ENCODE data around the gene PPP4R1. TPM values are rescaled to one million over a fixed set of nuclear protein-coding genes. Genes with fewer than 3 reads are reported as not detected.
A peak's percentile ranks its signal among the peaks of the same experiment; 100 is the strongest.

The PPP4R1 gene
- total RNA-seq, 1 experiment from 2014 or later, result 51.0 TPM

DNA sequence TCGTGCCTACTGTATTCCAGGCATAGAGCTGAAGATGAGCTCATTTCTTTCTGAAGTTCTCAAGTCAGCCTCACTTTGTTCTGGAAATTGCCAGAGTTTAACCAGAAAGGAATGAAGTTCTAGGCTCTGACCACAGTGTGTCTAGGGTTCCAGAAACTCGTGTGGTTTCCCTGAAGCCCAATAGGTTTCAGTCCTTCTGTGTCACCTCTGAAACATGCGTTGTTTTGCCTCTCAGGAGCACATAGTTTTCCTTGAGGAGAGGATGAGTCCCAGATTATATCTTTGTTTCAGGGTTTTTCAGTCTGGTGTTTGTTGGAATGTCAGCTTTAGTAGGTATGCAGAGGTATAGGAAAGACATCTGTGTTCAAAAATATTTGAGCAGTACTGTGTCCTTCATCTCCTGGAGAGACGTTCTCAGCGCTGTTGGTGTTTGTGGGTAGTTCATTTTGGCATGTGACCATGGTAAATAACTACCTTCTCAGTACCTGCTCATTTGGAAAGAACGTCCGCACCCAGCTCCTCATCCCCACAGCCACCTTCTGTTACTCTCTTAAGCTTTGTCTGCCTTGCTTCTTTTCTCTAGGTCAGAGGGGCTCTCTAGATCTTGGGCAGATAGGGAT, 82.5 kb downstream of the PPP4R1 start:
- in situ Hi-C loops (cut with HindIII; ENCODE audit: low pct_unique_long_range_greater_than_20kb, low sequenced_read_pairs), result no loop called here
- no peak for DNase-seq (ENCODE audit: low read depth)

DNA sequence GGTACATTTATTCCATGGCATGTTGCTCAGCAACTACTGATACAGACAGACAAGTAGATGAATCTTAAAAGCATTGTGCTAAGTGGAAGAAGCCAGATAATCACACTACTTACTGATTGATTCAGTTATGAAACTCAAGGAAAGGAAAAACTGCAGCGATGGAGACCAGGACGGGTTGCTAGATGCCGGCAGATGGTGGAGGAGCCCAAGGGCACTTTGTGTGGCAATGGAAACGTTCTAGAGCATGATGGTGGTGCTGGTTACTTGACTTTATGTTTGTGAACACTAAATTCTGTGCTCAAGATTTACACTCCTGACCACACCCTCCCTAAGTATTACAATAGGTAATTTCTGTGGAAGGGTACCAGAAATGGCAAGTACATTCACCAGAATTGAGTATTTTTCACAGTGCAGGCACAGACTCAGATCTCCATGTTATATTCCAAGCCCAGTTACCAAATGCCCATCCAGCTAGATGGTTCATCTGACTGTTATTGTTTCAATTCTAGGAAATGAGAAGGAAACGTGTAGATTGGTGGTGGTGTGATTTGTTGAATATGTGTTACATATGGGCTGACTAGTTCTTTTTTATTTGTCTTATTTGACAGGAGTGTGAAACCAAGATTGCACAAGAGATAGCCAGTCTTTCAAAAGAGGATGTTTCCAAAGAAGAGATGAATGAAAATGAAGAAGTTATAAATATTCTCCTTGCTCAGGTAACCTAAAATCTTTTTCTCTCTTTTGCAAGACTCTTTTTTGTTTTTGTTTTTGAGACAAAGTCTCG, 83.9 kb downstream of the PPP4R1 start:
- in situ Hi-C loops (cut with HindIII; ENCODE audit: low pct_unique_long_range_greater_than_20kb, low sequenced_read_pairs), result no loop called here

DNA sequence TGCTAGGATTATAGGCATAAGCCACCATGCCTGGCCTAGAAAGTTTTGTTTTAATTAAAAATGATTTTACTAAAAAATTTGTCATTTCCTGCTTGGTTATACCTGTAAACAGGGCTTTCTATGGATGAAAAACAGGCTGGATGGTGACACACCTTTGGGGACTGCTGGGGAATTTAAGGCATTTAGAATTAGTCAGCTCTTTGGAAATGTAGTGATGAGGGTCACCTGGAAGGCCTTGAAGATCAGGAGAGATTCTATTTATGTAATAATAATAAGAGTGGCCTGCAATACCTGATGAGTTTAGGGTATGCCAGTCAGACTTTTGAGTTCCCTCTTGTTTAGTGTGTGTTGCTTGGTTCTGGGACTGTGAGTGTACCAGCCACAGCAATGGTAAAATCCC, 87.9 kb downstream of the PPP4R1 start:
- no peak for DNase-seq (ENCODE audit: low read depth)
- in situ Hi-C loops (cut with HindIII; ENCODE audit: low pct_unique_long_range_greater_than_20kb, low sequenced_read_pairs), result no loop called here

More for the DNA sequence above, 83.9 kb downstream of the PPP4R1 start:
- no peak for DNase-seq (ENCODE audit: low read depth)

- no peak for DNase-seq (ENCODE audit: low read depth)
- in situ Hi-C loops (cut with HindIII; ENCODE audit: low pct_unique_long_range_greater_than_20kb, low sequenced_read_pairs), result no loop called here
These were observed 91.4 kb downstream of the PPP4R1 start for GRCh38 chr18:9522952-9523351.

DNA sequence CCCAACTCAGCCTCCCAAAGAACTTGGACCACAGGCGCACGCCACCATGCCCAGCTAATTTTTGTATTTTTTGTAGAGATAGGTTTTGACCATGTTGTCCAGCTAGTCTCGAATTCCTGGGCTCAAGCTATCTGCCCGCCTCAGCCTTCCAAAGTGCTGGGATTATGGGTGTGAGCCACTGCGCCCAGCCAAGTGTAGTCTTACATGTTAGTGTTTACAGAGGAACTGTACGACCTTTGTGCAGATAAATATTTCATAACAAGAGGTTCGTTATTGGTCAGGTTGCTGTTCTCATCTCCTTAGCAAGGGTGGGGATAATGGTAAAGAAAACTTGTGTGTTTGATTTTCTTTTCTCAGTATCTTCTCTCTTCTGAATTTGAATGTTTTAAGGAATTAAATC, 92.6 kb downstream of the PPP4R1 start:
- in situ Hi-C loops (cut with HindIII; ENCODE audit: low pct_unique_long_range_greater_than_20kb, low sequenced_read_pairs), result no loop called here
- no peak for DNase-seq (ENCODE audit: low read depth)

- DNase-seq (ENCODE audit: low read depth), result no peak
- in situ Hi-C loops (cut with HindIII; ENCODE audit: low pct_unique_long_range_greater_than_20kb, low sequenced_read_pairs), result no loop called here
These were observed 93.7 kb downstream of the PPP4R1 start for GRCh38 chr18:9520666-9521065.

GRCh38 chr18:9519399-9519798, 95.0 kb downstream of the PPP4R1 start:
- in situ Hi-C loops (cut with HindIII; ENCODE audit: low pct_unique_long_range_greater_than_20kb, low sequenced_read_pairs), result no loop called here
- no peak for DNase-seq (ENCODE audit: low read depth)

GRCh38 chr18:9517869-9518268, 96.5 kb downstream of the PPP4R1 start:
- no peak for DNase-seq (ENCODE audit: low read depth)
- in situ Hi-C loops (cut with HindIII; ENCODE audit: low pct_unique_long_range_greater_than_20kb, low sequenced_read_pairs), result no loop called here

DNA sequence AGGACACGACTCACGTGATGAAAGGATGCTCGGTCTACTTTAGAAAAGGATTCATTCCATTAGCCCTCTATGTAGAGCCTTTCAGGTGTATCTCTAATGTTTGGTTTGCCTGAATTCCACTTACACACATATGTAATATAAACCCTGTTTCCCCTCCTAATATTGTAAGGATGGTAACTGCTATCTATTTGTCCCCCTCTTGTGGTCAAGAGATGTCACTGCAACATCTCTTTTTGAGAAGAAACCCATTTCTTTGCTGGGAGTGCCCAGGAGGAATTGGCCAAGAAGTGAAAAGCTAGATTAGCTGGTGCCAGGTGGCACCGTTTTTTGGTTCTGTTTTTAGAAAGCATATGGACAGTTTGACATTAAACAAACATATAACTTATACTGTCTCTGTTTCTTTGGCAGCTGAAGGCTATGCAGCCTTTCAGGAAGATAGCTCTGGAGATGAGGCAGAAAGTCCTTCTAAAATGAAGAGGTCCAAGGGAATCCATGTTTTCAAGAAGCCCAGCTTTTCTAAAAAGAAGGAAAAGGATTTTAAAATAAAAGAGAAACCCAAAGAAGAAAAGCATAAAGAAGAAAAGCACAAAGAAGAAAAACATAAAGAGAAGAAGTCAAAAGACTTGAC, 97.8 kb downstream of the PPP4R1 start:
- DNase-seq (ENCODE audit: low read depth), result peak; percentile 50
- in situ Hi-C loops (cut with HindIII; ENCODE audit: low pct_unique_long_range_greater_than_20kb, low sequenced_read_pairs), result no loop called here

- in situ Hi-C loops (cut with HindIII; ENCODE audit: low pct_unique_long_range_greater_than_20kb, low sequenced_read_pairs), result no loop called here
- no peak for DNase-seq (ENCODE audit: low read depth)
These were observed 100.3 kb downstream of the PPP4R1 start for GRCh38 chr18:9513971-9514512.

- in situ Hi-C loops (cut with HindIII; ENCODE audit: low pct_unique_long_range_greater_than_20kb, low sequenced_read_pairs), result no loop called here
- DNase-seq (ENCODE audit: low read depth), result no peak
These were observed 105.8 kb downstream of the PPP4R1 start for GRCh38 chr18:9508446-9509025.

GRCh38 chr18:9507565-9508088, 106.7 kb downstream of the PPP4R1 start:
- no peak for DNase-seq (ENCODE audit: low read depth)

GRCh38 chr18:9506046-9506792, 108.1 kb downstream of the PPP4R1 start:
- in situ Hi-C loops (cut with HindIII; ENCODE audit: low pct_unique_long_range_greater_than_20kb, low sequenced_read_pairs), result no loop called here
- peak; percentile 7 for DNase-seq (ENCODE audit: low read depth)

More at GRCh38 chr18:9507565-9508088, 106.7 kb downstream of the PPP4R1 start:
- in situ Hi-C loops (cut with HindIII; ENCODE audit: low pct_unique_long_range_greater_than_20kb, low sequenced_read_pairs), result no loop called here

Other genes with a start within 250 kb of the PPP4R1 start
- gene RALBP1, start 139.0 kb downstream of the PPP4R1 start, total RNA-seq (2014; rRNA removed; shearing (Covaris generic); ENCODE audit: low replicate concordance), result 31.6 and 47.6 TPM in 2 replicates
- 14.2 and 18.3 TPM in 2 replicates for gene RAB31, start 93.7 kb upstream of the PPP4R1 start, total RNA-seq (2014; rRNA removed; shearing (Covaris generic); ENCODE audit: low replicate concordance)

Measured in Caki2 (cell line).